Renal pelvis (tissue), 4 donors: ENCODE results near the gene SCAMP4. TPM values are rescaled to one million over a fixed set of nuclear protein-coding genes. Genes with fewer than 3 reads are reported as not detected.

Source experiments
- DNase-seq: peaks from one replicate; pipeline ENCODE4 v3.0.0-alpha.2; 2013
- polyA plus RNA-seq, 3 donors: library from polyadenylated mRNA; unstranded; fragments of 120-200 nt; gene quantifications; one replicate each; pipeline ENCODE4 v1.2.1, GENCODE V29; 2013; ENCODE audit not compliant: insufficient read length in 3 of 3

Gene SCAMP4
- polyA plus RNA-seq, 3 donors: 77.5 to 101 (median 96.6) TPM

DNA sequence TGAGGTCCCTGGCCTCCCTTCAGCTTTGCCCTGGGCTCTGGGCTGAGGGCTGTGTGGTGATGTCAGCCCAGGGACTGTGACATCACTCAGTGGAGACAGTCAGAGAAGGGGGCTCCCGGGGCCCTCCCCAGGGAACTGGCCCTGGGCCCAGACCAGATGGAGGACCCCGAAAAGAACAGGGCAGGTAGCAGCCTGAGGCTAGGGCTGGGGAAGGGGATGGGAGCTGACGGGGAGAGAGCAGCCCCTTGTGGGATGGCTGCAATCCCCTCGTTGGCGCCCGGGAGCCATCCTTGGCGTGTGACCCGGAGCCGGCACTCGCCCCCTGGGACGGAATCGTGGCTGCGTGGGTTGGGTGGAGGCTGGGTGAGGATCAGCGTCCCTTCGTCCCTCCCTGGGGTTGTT is 49.3 kb downstream of the SCAMP4 start:
- no peak for DNase-seq

DNA sequence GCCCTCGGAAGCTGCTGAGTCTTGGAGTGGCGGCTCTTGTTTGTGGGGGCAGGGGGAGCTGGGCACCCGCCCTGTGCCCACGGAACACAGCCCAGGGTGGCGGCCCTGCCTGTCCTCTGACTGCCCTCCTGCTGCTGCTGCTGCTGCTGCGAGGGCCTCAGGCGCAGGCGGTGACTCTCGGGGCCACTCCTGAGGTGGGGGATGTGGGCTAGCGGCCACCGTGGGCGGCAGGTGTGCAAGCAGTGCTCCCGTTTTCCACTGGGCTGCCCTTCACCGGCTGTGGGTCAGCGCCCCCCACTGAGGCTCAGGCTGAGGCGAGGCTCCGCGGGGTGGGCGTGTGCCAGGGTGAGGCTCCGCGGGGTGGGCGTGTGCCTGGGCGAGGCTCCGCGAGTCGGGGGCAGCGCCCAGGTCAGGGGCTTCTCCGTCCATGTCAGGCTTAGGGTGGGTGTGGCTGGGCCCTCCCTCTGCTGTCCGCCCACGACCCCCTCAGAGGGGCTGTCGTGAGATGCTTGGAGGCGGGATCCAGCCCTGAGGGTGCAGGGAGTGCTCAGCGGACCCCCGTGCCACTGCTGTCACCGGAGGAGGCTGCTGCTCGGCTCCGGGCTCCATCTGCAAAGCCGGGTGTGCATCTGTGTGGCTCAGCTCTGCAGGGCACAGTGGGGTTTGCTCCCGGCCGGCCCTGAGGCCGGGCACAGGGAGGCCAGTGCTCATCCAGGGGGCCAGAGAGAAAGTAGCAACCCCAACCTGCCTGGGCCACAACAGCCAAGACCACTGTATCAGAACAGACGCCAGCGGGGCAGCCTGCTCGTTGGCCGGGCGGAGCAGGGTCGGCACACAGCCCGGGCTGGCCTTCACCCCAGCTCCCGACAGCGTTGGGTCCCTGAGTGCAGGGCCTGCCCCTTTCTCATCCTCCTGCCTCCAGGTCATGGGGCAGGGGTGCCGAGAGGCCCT is 50.2 kb downstream of the SCAMP4 start:
- no peak for DNase-seq

DNA sequence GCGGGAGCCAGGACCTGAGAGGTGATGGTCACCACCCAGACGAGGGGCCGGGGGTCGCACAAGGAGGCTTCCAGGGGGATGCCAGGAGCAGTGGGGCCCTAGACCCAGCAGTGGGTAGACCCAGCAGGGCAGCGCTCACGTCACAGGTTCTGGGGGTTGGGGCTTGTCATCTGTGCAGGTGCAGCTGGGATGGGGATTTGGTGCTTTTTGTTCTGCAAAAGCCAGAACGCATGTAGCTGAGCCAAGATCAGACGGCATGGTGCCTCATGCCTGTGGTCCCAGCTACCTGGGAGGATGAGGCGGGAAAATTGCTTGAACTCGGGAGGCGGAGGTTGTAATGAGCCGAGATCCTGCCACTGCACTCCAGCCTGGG is 50.9 kb downstream of the SCAMP4 start:
- DNase-seq: no peak

DNA sequence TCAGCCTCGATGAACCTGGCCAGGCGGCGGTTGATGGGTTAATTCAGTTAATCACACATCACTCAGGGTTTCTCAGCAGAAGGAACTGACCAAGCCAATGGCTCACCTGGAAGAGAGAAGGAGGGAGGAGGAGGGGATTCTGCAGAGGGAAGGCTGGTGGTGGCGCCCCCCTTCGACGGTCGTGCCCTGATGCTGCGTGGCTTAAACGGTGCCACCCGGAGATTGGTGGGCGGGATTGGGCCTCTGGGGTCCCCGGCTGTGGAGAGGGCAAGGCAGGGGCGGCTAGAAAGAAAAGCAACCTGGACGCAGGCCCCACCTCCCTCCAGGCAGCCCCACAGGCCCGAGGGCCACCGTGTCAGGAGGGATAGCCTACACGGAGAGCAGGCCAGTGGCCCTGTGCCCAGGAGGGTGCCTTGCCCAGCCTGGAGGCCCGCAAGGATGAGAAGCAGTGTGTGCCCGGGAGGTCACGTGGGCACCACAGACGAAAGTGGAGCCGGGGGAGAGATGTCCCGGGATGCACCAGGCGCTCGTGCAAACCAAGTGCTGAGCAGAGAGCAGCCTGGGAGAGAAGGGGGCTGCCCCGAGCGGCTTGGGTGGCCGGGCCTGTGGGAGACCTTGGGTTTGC is 51.8 kb downstream of the SCAMP4 start:
- DNase-seq: no peak

DNA sequence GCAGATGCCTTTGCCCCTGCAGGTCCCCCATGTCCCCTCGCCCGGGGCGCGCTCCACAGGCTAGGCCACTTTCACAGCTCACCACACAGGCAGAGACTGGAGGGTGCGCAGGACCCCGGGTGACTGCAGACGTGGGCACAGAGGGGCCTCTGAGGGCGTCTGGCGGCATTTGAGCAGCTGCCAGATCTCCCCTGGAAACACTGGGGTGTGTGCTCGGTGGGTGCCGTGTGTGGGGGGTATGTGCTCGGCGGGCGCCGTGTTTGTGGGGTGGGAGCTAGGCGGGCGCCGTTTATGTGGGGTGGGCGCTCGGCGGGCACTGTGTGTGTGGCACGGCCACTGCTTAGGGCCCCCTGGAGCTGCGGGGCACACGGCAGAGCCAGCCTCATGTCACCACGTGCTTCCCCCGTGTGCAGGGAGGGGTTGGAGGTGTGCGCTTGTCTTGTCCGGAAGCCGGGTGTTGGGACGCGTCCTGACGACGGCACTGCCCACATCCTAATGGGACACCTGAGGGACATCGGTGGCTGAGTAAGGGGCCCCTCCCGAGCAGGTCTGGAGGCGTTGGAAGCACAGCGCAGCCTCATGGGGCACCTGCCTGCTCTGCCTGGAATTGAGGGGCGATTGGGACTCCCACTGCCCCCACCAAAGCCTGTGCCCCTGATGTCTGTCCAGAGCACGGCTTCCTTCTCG is 52.5 kb downstream of the SCAMP4 start:
- no peak for DNase-seq

DNA sequence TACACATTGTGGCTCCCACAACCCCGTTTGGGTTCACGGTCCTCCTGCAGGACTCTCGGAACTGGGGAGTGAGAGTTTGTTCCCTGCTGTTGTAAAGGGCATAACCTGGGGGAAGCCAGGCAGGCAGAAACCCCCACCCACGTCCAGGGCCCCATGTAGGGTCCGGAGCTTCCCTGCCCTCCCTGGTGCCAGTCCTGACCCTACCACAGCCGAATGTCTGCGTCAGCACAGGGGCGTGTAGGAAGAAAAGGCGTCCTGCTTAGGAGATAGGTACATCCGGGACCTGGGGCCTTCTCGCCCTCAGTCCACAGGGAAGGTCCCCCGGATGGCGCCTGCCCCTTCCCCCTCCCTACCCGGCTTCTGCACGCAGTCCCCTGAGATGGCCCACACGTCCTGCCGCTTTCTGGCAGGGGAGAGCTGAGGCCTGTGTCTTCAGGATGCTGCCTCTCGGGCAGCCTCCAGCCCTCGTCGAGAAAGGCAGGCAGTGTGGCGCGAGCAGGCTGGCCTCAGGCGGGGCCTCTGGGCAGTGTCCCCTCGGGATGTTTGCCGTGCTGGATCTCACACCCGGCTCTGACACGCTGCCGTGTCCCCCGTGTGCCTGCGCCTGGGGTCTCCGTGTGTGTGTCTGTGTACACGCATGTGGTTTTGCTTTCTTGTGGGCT is 54.9 kb downstream of the SCAMP4 start:
- DNase-seq: no peak

DNA sequence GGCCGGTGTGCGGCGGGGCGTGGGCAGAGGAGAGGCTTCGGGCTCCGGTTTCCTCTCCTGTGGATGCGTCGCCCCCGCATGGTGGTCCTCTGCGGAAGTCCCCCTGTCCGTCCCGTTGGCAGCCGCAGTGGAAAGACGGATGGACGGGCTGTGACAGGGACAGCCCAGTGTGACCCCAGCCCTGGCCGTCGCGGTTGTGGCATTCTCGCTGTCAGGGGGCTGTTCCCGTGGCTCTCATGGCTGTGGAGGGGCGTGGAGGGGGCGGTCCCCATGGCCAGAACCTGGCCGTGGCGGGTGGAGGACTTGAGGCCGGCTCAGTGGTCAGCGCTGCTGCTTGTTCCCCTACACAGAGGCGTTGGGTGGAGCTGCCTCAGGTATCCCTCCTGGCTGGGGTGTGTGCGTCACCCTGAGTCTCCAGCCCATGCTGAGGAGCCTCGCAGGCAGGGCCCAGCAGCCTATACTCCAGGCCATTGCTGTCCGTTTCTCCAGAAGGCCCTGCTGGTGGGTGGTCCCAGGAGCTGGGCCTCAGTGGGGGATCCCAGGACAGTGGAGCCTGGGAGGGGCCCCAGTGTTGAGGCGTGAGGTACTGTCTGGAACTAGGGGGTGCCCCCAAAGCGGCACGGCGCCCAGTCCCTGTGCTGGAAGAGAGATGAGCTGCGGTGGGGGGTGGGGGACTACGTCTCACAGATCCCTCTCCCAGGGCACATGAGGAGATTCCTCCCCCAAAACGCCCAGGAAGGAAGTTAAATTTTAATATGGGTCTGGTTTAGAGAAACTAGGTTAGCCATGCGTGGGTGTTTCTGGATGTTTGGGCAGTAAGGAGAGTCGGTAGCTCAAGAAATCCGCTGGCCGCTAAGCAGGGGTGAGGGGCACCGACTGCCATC is 56.0 kb downstream of the SCAMP4 start:
- DNase-seq: no peak

DNA sequence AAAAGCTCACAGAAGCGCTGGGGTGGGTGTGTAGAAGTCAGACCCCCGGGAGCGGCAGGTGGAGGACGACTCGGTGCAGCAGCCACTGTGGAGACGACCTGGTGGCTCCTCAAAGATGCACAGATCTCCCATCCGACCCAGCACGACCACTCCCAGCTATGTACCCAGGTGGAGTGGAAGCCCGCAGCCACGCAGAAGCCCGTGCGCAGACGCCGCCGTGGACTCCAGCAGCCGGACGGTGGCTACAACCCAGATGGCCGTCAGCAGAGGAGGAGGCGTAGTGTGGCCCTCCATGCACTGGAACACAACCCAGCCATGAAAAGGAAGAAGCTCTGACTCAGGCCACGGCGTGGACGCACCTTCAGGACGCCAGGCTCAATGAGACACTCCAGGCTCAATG is 57.5 kb downstream of the SCAMP4 start:
- no peak for DNase-seq

DNA sequence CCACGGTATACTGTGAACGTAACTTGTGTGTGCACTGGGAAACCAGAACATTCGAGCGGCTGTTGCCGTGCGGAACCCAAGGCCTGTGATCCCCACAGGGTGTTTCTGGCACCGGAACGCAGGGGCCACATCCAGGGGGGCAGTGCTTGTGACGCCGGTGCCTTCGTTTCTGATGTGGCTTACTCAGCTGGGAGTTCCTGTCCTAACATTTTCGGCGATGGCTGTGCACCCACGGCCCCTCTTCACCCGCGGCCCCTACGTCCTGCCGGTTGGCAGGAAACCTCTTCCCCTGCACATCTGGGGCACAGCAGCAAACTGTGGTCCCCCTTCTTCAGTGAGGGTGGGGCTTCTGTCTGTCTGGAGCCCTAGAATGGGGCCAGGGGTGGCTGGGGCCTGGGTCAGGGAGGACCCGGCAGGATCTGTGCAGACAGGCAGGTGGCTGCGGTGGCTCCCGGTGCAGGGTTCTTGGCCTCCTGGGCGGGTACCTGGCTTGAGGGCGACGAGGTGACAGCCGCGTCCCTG is 61.9 kb downstream of the SCAMP4 start:
- no peak for DNase-seq

DNA sequence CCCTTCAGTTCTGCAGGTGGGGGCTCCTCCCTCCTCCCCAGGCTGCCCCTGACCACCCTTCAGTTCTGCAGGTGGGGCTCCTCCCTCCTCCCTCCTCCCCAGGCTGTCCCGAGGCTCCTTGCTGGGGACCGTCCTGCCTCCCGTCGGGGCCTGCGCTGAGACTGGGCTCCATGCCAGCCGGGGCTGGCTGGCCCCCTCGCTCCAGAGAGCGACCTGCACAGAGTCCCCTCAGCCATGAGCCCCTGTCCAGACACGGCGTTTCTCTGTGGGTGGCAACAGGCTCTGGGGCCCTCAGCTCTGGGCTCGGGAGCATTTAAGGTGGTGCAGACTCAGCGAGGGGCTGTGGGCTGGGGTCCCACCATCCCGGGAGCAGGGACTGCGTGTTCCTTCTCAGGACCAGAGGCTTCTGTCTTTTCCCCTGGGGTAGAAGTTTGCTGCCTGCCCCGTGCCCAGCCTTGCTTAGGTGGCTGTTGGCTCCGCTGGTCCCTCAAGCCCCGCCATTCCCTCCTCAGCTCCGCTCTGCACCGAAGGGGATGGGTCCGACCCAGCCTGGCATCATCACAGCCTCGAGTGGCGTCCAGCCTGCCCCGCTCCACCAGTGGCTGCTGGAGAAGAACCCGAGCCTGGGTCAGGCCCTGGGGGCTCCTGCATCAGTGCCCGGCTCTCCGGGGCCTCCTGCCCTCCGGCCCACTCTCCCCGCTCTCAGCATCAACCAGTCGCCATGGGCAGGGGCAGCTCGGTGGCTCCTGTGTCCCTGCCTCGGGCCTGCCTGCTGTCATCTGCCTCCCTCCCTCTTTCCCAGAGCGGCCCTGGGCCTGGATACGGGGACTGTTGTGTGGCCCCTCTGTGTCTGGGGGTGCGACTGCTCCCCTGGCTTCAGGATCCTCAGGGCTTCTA is 63.3 kb downstream of the SCAMP4 start:
- no peak for DNase-seq

DNA sequence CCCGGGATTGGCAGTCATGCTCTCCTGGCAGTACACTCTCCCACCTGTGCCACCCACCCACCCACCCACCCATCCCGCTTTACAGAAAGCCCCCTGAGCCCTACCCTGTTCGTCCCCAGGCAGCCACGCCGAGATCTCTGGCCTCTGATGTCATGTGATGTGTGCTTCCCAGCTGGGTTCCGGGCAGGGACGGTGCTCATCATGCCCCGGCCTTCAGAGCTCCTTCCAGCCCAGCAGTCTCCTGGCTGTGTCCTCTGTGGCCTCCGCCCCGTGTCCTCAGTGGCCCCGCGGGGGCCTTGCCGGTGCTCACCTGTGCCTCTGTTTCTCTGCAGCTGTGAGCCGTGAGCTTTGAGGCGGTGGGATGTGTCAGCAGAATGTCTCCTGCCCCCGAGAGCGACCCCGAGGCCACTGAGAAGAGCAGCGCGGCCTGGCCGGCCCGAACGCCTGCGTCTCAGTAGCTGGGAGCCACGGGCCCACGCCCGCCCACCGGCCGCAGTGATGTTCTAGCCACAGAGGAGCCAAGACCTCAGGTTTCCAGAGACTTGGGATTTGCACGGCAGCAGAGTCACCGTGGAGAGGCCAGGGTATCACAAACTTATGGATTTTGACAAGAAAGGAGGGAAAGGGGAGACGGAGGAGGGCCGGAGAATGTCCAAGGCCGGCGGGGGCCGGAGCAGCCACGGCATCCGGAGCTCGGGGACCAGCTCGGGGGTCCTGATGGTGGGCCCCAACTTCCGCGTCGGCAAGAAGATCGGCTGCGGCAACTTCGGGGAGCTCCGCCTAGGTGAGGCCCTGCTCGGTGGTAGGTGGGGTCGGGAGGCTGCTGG is 64.2 kb downstream of the SCAMP4 start:
- no peak for DNase-seq

DNA sequence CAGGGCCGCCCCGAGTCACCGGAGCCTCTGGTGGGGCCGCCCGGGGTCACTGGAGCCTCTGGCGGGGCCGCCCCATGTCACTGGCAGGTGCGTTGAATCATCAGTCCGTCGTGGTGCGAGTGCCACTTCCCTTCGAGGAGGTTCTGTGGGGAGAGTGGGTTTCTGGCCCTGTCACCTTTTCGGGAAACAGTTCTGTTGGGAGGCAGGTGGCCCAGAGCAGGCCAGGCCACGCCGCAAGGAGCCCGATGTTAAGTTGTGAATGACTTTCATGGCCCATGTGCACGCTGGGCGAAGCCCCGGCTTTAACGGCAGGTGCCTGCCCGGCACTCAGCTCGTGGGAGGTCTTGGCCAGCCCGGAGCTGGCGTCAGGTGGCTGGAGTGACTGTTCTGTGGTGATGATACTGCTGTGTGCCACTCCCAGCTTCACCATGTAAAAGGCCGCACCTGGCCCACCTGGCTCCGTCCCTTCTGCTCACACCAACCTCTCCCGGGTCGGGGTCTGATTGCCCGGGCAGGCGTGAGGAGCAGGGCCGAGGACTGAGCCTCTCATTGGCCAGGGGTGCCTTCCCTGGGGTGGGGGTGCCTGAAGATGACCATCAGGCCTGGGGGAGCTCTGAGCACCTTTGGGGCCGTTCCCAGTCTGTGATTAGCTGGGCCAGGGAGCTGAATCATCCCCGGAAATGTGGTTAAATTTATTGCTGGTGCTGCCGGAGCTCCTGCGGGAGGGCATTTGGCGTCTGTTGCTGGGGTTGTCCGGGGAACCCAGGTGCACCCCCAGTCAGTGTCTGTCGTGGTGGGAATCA is 65.0 kb downstream of the SCAMP4 start:
- DNase-seq: no peak

DNA sequence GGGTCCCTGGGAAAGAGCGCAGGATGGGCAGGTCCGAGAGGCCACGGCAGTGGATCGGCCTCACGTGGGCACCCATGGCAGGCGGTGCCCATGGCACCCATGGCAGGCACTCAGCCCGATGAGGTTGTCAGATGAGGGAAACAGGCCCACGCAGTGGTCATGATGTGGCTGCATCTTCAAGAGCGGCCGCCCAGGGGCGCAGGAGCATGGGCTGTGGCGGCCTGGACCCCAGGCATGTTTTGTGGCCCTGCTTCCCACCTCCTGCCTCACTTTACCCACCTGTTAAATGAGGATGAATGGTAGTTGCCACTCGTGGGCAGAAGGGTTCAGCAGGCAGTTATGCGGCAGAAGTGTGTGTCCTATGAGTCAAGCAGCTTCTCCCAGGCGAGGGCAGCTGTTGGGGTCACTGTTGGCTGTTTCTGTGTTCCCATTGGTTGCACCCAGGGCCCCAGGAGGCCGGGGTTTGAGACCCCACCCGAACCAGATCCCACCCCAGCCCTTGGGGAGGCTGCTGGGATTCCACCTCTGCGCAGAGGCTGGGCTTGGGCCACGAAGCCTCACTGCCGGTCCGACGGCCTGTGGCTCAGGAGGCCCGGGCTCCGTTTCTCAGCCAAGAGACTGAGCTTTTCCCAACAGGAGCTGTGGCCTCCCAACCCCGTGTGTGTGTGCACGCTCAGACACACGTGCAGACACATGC is 65.8 kb downstream of the SCAMP4 start:
- DNase-seq: no peak

DNA sequence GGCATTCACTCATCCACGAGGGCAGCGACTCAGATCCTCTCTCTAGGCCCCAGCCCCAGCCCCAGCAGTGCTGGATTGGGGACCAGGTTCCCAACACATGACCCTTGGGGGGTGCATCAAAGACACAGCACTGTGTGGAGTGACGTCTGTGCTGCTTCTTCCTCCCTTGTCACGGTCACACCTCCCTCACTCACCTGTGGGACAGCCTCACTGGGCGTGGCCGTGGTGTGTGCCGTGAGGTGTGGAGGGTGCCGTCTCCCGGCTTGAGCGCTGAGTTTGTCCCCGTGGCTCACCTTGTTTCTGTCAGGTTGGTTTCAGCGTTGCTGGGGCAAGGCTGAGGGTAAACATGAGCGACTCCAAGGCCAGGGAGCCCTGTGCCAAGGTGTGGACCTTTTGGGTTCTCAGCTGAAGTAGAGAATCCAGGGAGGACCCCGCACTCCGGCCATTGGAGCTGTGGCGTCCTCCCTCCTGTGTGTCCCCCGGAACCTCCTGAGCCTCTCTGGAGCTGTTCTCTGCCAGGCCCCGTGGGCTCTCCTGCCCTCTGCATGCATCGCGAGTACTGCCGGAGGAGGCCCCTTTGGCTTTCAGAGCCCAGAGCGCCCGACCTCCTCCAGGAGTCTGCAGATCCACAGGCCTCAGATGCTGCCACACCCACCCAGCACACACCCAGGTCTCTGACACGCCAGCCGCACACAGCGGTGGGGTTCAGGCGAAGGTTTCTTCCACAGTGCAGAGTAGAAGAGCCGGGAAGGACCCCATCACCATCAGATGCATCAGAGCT is 69.4 kb downstream of the SCAMP4 start:
- DNase-seq: no peak

DNA sequence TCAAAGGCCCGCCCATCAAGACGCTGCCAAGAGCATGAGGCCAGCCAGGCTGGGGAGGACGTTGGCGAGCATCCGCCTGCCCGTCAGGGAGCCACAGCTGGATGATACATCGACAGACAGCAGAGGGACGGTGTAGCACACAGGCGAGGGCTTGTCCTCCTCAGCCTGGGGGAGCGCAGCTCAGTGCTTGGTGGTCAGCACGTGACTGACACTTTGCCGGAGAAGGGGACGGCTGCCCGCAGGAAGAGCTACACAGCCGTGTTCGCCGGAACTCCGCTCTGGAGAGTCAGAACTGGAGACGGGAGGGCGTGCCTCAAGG is 69.9 kb downstream of the SCAMP4 start:
- no peak for DNase-seq
